Stimulated activated CD8-positive, alpha-beta memory T cell treated with anti-CD3 and anti-CD28 coated beads, Interleukin-7, amount 100 ng/mL, for 24 hours (primary cell): ENCODE measurements around the gene TREML2.

ENCODE experiments used
- DNase-seq: peaks from one replicate; pipeline ENCODE4 v3.0.0-alpha.2; 2020; ENCODE audit warnings: low read depth

The TREML2 gene

GRCh38 chr6:41176189-41176588, 24.8 kb downstream of the TREML2 start:
- DNase-seq = no peak

GRCh38 chr6:41175084-41175483, 25.9 kb downstream of the TREML2 start:
- no peak for DNase-seq

GRCh38 chr6:41174610-41175009, 26.3 kb downstream of the TREML2 start:
- no peak for DNase-seq

- no peak for DNase-seq
Measured at GRCh38 chr6:41171908-41172307, 29.0 kb downstream of the TREML2 start.

- no peak for DNase-seq
Measured at GRCh38 chr6:41170547-41171160, 30.3 kb downstream of the TREML2 start.

- no peak for DNase-seq
Measured at GRCh38 chr6:41167173-41167963, 33.6 kb downstream of the TREML2 start.

GRCh38 chr6:41164551-41165120, 36.3 kb downstream of the TREML2 start:
- DNase-seq = no peak

GRCh38 chr6:41163419-41163717, 37.6 kb downstream of the TREML2 start:
- no peak for DNase-seq

- no peak for DNase-seq
Measured at GRCh38 chr6:41162687-41163418, 38.1 kb downstream of the TREML2 start, which contains the start of gene TREM2. TSS of gene TREM2 (minus strand) at chr6:41163116. CDS start at chr6:41163082, 34 bp downstream.

GRCh38 chr6:41161851-41162552, 38.9 kb downstream of the TREML2 start:
- DNase-seq = no peak

GRCh38 chr6:41161380-41161779, 39.6 kb downstream of the TREML2 start:
- no peak for DNase-seq

- no peak for DNase-seq
Measured at GRCh38 chr6:41160933-41161332, 40.0 kb downstream of the TREML2 start.

GRCh38 chr6:41159415-41160082, 41.4 kb downstream of the TREML2 start:
- no peak for DNase-seq

GRCh38 chr6:41157323-41157722, 43.6 kb downstream of the TREML2 start:
- no peak for DNase-seq

- DNase-seq = no peak
Measured at GRCh38 chr6:41156771-41157170, 44.2 kb downstream of the TREML2 start.

GRCh38 chr6:41156001-41156400, 44.9 kb downstream of the TREML2 start:
- no peak for DNase-seq

- DNase-seq = no peak
Measured at GRCh38 chr6:41155132-41155805, 45.7 kb downstream of the TREML2 start.

- DNase-seq = no peak
Measured at GRCh38 chr6:41153992-41154625, 46.8 kb downstream of the TREML2 start, which contains the start of gene TREML1. TSS of gene TREML1 (minus strand) at chr6:41154347. CDS start at chr6:41154288, 59 bp downstream.

GRCh38 chr6:41153451-41153850, 47.5 kb downstream of the TREML2 start:
- DNase-seq = no peak

GRCh38 chr6:41150671-41151070, 50.3 kb downstream of the TREML2 start:
- no peak for DNase-seq
